GM21526 (cell line): ENCODE results near the gene IFT52.
"Not testable (repeated sequence)": the region's sequence is repeated elsewhere in the genome, so short reads cannot be mapped to it uniquely, and the experiment has no call there.

Experiments used
- ATAC-seq: cut with Tn5 transposase; IDR thresholded peaks from one replicate; pipeline ENCODE4 v1.9.1; 2021; ENCODE audit warnings: moderate library complexity; ENCODE audit not compliant: unreplicated experiment, low FRiP score

The IFT52 gene

DNA sequence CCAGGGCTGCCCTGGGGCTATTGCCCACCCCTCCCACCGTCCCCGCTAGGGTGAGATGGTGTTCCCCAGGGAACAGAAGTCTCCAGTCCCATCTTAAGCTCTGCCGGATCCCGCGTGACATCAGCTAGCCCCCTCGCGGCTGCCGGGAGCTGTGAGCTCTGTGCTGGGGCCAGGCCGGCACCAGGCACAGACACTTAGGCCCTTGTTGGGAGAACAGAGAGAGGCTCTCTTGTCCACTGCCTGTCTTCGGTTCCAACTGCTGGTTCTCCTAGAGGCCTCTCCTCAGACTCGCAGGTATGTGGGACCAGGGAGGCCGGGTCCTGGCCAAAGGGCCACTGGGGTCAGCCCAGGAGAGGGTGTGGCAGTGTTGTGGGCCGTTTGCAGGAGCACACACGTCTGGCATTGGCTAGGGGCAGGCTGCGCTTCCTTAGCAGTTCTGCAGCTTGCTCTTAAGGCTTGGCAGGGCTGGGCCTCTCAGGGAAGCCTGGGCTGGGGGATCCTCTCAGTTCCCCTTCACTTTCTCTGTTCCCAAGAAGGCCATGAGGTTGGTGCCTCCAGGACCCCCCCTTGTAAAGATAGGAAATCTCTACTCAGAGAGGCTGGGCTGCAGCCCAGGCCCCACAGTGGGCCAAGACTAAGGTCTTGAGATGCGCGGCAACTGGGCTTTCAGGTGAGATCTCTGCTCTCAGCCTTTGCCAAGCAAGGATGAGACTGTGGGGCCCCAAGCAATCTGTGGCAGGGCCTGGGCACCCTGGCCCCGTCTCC, 25.6 kb upstream of the IFT52 start:
- no peak for ATAC-seq

DNA sequence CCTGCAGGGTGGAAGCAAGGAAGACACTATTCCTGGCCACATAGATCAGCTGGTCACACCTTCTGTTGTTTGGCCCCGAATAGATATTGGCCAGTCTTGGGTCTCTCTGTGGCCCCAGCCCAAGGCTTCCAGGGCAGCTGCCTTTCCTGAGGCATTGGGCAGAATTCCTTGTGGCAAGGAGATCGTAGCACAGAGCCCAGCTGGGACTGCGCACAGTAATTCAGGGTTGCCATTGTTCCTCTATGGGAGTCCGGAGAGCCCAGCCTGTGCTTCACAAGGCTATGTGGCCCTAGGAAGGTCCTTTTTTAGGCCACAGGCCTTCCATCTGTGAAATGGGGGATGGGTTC, 25.0 kb upstream of the IFT52 start:
- no peak for ATAC-seq

DNA sequence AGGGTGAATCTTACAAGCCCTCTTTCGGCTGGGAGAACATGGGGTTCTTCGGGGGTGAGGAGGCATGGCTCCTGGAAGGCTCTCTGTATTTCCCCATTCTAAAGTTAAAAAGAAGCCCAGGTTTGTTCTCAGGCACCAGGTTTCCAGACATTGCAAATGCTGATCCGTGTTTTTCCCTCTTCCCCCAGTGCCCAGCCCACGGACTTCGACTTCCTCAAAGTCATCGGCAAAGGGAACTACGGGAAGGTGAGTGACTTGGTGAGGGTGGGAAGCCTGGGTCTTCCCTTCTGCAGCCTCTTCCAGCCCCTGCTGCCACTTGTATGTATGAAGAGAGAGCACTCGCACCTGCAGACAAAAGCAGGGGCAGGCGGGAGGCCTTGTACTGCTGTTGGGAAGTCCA, 23.3 kb upstream of the IFT52 start:
- ATAC-seq: no peak

DNA sequence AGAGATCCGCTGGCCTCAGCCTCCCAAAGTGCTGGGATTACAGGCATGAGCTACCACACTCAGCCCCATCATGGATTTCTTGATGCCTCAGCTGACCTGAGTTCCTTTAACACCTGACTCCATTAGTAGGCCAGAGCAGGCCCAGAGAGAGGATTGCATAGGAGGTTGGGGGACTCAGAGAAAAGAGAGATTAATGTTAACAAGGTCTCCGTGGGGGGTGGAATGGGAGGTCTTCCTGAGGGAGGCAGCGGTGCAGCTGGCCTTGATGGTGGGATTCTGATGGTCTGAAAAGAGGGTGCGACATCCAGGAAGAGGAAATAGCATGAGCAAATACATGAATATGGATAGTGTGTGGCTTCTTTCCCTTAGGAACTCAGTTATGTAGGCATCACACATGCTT, 22.0 kb upstream of the IFT52 start:
- no peak for ATAC-seq

DNA sequence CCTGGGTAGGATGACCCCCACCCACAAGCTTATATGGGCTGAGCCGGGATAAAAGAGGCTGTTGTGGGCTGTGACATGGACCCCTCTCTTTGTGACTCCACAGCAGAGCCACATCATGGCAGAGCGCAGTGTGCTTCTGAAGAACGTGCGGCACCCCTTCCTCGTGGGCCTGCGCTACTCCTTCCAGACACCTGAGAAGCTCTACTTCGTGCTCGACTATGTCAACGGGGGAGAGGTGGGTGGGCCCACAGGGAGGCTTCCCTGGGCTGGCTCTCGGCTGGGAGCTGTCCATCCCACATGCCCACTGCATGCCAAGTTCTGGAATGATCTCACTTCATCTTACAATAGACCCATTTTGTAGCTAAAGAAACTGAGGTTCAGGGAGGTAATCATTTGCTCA, 21.5 kb upstream of the IFT52 start:
- ATAC-seq: no peak

DNA sequence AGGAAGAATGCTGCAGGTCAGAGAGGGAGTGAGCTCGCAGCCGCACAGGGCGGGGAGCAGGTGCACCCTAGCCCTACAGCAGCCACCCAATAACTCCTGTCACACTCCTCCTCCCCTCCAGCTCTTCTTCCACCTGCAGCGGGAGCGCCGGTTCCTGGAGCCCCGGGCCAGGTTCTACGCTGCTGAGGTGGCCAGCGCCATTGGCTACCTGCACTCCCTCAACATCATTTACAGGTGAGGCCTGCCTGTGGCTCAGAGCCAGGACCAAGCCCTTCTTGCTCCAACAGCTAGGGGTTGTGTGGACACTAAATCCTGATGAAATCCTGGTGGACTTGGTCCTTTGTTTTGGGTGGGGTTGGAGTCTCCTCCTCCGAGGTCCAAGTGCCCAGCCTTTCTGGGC, 20.2 kb upstream of the IFT52 start:
- no peak for ATAC-seq

DNA sequence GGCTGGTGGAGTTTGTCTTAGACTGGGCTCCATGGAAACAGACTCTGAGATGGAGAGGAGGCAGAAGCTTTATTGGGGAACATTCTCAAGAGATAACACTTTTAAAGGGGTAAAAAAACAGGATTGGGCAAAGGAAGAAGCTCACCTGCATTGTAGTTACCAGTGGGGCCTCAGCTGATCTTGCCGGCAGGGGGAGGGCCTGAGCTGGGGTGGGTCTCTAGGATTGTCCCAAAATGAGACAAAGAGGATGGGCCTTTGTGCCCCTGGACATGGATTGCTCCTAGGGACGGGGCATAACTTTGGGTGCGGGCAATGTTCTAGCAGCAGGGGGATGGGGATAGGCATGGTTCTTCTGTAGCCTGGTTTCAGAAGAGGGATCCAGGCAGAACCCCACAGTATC, 19.4 kb upstream of the IFT52 start:
- no peak for ATAC-seq

DNA sequence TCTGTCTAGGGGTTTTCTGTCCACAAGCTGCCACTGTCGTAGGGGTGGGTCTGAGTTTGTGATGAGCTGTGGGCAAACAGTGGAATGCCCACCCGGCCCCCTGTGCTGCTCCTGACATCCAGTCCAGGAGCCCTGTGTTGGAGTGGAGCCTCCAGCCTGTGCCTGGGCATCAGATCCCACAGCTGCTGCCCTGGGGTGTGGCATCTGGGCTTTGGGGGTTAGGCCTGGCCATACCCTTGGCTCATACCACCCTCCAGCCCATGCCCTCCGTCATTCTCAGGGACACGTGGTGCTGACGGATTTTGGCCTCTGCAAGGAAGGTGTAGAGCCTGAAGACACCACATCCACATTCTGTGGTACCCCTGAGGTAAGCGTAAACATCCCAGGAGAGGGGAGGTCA, 19.0 kb upstream of the IFT52 start:
- no peak for ATAC-seq

DNA sequence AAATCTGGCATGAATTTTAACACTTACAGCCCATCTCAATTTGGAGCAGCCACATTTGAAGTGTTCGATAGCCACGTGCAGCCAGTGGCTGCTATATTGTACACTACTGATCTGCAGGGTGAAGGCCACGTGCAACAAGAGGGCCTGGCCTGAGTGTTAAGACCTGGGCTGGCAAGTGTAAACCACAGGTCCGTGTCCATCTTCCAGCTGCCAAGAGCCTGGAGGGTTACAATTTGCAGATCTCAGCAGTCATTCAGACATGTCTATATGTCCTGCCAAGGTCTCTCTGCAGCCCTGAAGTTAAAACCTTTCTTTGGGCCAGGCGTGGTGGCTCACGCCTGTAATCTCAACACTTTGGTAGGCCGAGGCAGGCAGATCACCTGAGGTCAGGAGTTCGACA, 17.8 kb upstream of the IFT52 start:
- ATAC-seq: no peak

DNA sequence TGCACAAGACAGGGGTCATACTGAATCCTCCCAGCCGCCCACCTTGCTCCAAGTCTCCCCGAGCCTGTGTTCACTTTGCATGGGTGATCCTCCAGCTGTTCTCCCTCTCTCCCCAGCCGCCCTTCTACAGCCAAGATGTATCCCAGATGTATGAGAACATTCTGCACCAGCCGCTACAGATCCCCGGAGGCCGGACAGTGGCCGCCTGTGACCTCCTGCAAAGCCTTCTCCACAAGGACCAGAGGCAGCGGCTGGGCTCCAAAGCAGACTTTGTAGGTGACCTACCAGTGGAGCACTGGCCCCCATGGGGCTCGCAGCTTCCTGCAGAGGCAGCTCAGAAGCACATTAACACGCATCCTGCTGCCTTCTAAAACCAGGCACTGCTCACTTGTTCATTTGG, 14.6 kb upstream of the IFT52 start:
- ATAC-seq: no peak

DNA sequence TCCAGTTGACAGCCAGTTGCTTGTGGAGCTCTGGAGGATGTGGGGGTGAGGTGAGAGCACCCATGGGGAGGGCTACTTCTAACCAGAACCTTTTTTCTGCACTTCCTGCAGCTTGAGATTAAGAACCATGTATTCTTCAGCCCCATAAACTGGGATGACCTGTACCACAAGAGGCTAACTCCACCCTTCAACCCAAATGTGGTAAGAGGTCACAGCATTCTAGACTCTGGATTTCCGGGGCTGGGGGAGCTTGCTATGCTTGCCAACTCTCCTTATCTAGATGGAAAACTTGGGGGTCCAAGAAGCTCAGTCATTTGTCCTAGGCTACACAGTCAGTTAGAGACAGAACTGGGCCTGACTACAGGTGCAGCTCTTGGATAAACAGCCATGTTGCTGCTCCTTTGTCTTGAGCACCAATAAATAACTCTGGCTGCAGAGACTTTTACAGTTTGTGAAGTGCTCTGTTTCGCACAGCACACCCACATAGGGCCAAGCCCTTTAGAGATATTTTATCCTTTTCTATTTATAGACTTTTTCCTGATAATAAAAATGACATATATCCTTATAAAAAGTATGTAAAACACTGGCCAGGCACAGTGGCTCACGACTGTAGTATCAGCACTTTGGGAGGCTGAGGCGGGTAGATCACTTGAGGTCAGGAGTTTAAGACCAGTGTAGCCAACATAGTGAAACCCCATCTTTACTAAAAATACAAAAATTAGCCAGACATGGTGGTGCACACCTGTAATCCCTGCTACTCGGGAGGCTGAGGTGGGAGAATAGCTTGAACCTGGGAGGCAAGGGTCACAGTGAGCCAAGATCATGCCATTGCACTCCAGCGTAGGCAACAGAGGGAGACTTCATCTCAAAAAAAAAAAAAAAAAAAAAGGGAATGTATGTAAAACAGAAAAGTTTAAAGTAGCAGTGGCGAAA, 10.6 kb upstream of the IFT52 start:
- ATAC-seq: no peak

DNA sequence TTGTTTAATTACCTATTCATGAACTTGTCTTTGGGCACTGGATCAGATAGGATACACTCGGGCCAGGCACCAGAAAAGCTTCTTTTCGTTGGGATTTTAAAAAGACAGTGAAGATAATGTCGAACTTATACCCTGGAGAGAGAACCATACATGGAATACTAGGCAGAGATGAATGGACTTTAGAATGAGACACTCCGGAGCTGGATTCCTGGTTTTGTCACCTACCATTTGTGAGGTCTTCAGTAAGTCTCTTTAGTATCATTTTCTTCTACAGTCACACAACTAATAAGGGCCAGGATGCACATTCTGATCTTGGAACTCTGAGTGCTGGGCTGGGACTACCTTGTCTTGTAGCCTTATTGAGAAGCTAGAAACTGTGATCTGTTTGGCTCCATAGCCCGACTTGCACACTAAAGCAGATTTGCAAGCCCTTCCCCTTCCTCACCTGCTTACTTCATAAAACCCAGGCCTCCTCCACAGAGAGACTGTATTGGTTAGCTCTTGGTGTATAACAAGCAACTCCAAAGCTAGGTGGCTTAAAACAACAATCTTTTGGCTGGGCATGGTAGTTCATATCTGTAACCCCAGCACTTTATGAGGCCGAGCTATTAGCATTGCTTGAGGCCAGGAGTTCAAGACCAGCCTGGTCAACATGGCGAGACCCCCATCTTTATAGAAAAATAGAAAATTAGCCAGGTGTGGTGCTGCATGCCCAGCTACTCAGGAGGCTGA, 7.4 kb upstream of the IFT52 start:
- no peak for ATAC-seq

DNA sequence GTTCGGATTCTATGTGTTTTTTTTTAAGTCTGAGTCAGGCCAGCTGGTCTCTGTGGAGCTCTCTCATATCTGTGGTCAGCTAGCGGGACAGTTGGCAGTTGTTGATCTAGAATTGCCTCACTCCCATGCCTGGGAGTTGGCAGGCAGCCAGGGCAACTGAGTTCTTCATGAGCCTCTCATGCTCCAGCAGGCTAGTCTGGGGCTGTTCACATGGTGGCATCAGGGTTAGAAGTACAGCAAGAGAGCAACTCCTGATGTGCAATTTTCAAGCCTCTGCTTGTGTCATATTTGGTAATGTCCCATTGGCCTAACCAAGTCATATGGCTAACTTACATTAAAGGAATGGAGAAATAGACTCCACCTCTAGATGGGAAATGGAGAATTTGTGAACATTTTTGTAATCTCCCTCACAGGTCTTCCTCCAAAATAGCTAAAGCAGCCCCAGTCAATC, 6.7 kb upstream of the IFT52 start:
- ATAC-seq: no peak

DNA sequence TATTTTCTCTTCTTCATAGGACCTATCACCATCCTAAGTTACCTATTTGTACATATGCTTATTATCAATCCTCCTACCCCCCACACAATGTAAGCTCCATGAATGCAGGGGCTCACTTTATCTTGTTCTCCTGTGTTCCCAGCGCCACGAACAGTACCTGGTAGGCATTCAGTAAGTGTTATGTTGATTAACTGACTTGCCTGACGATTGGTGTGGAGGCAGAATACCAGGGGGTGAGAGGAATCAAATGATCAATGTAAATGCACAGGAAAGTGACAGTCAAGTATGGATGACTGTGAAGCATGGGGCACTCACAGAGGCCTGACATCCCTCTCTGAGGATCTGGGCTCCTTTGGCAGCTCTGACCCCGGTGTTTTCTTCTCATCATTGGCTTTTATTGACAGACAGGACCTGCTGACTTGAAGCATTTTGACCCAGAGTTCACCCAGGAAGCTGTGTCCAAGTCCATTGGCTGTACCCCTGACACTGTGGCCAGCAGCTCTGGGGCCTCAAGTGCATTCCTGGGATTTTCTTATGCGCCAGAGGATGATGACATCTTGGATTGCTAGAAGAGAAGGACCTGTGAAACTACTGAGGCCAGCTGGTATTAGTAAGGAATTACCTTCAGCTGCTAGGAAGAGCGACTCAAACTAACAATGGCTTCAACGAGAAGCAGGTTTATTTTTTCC, 6.1 kb upstream of the IFT52 start:
- ATAC-seq: no peak

DNA sequence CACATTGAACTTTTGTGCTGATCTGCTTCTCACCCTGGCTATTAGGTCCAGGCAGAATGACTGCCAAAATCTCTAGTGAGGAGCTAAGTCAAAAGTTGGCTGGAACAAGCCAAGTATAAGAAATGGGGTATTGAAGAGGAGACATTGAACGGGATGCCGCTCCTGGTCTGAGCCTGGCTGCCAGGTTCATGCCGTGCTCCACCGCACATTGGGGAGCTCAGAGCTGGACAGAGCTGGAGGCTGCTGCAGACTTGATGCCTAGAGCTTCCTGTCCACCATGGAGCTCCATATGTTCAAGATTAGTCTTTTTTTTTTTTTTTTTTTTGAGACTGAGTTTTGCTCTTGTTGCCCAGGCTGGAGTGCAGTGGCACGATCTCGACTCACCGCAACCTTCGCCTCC, 4.1 kb upstream of the IFT52 start:
- no peak for ATAC-seq

DNA sequence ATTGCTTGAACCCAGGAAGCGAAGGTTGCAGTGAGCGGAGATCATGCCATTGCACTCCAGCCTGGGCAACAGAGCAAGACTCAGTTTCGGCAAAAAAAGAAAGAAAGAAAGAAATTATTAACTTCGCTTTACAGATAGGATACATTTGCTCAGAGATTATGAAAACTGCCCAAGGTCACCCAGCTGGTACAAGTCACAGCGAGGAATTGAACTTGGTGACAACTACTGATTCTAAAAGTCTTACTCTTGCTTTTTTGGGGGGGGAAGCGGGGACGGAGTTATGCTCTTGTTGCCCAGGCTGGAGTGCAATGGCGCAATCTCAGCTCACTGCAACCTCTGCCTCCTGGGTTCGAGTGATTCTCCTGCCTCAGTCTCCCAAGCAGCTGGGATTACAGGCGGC, 2.2 kb upstream of the IFT52 start:
- ATAC-seq: not testable (repeated sequence)

DNA sequence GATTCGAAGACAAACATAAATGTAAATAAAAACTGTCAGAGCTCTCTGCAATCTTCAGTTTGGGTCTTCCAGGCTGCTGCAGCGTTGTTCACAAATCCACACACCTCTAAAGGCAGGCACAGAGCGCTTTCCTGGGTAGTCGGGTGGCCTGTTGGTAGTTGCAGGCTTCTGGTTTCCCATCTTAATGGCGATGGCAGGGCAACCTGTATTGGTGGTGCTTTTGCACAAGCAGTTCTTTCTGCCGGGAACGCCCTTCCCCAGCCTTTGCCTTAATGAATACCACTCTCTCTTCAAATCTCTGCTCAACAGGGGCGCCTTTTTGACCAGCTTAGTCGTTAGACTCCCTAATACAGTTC, 723 bp upstream of the IFT52 start:
- no peak for ATAC-seq

DNA sequence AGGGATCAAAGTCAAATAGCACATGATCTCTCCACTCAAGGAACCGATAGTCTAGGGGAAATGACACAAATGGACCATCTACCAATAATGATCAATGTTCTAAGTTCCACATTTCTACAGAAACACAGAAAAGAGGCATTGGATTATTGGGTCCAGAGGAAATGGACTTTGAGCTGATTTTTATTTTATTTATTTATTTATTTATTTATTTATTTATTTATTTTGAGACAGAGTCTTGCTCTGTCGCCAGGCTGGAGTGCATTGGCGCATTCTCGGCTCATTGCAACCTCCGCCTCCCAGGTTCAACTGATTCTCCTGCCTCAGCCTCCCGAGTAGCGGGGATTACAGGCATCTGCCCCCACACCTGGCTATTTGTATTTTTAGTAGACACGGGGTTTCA, 11.2 kb downstream of the IFT52 start:
- ATAC-seq: not testable (repeated sequence)

DNA sequence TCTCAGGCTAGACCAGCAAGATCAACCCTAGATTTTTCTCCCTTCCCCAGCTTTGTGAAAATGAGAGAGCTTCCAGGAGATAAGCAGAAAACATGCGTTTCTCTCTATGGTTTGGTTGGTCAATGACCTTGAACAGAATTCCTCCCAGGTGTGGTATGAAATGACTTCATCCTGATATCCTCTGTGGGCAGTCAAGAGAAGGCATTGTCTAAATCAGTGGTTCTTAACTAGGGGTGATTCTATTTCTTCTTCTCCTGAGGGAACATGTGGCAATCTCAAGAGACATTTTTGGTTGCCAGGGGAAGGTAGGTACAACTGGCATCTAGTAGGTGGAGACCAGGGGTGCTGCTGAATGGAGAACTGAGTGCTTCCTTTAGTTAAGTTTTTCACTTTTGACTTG, 12.4 kb downstream of the IFT52 start:
- no peak for ATAC-seq

DNA sequence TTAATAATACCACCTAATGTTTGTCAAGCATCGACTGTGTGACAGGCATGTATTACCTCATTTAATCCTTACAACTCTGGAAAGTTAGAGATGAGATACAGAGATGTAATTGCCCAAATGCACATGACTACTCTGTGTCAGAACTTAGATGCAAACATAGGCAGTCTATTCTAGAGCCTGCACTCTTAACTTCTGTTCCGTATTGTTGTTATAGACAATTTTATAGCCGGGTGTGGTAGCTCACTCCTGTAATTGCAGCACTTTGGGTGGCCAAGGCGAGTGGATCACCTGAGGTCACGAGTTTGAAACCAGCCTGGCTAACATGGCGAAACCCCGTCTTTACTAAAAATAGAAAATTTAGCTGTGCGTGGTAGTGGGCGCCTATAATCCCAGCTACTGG, 15.0 kb downstream of the IFT52 start:
- no peak for ATAC-seq

DNA sequence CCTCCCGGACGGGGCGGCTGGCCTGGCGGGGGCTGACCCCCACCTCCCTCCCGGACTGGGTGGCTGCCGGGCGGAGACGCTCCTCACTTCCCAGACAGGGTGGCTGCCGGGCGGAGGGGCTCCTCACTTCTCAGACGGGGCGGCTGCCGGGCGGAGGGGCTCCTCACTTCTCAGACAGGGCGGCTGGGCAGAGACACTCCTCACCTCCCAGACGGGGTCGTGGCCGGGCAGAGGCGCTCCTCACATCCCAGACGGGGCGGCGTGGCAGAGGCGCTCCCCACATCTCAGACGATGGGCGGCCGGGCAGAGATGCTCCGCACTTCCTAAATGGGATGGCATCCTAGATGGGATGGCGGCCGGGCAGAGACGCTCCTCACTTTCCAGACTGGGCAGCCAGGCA, 16.5 kb downstream of the IFT52 start:
- ATAC-seq: not testable (repeated sequence)
